HL-60 (cell line): ENCODE results near the gene TMPRSS7.

Experiments used
- DNase-seq, 2 experiments: peaks; one replicate each; pipeline ENCODE4 v3.0.0-alpha.2; 2010 to 2020; ENCODE audit warnings: low read depth in 1 of 2, low spot score in 1 of 2
- H3K27ac ChIP-seq: fragments of 250-450 bp; sonication (Bioruptor Pico); replicated peaks from 2 replicates; pipeline ENCODE4 v1.5.1; 2020; ENCODE audit warnings: mild to moderate bottlenecking, moderate library complexity
- H3K27me3 ChIP-seq: fragments of 250-450 bp; sonication (Bioruptor Pico); 2 replicates; pipeline ENCODE4 v1.5.1; 2021; ENCODE audit warnings: mild to moderate bottlenecking, moderate library complexity; ENCODE audit not compliant: insufficient read depth, poor library complexity, severe bottlenecking
- H3K4me3 ChIP-seq: replicated peaks from 2 replicates; pipeline ENCODE4 v1.5.1; 2011; ENCODE audit warnings: mild to moderate bottlenecking, control low read depth, low read length; ENCODE audit not compliant: insufficient read depth
- GABPA ChIP-seq: IDR thresholded peaks from 2 replicates; pipeline ENCODE4 v1.6.1; 2012; ENCODE audit warnings: low read depth
- POLR2AphosphoS5 ChIP-seq: IDR thresholded peaks from 2 replicates; pipeline ENCODE4 v1.6.1; 2012; ENCODE audit warnings: low read depth
- SPI1 ChIP-seq: IDR thresholded peaks from 2 replicates; pipeline ENCODE4 v1.6.1; 2012; ENCODE audit warnings: low read depth, mild to moderate bottlenecking, borderline replicate concordance
- TF ChIP-seq, protein P1 (sequence below): IDR thresholded peaks from one replicate; pipeline ENCODE4 v1.5.1; 2011; ENCODE audit warnings: low read length, control low read depth, inconsistent platforms; ENCODE audit not compliant: insufficient read depth
- TF ChIP-seq, protein P2 (sequence below): IDR thresholded peaks from 2 replicates; pipeline ENCODE4 v1.6.1; 2012; ENCODE audit warnings: low read depth; ENCODE audit not compliant: insufficient replicate concordance

TMPRSS7 gene

GRCh38 chr3:112043621-112044201, 9.2 kb downstream of the TMPRSS7 start:
- DNase-seq, result peak; percentile 17 to 57
- no peak overlapping the region for H3K4me3 ChIP-seq
- TF ChIP-seq GABPA (no peak), POLR2AphosphoS5 (no peak)
- TF ChIP-seq, protein P1, sequence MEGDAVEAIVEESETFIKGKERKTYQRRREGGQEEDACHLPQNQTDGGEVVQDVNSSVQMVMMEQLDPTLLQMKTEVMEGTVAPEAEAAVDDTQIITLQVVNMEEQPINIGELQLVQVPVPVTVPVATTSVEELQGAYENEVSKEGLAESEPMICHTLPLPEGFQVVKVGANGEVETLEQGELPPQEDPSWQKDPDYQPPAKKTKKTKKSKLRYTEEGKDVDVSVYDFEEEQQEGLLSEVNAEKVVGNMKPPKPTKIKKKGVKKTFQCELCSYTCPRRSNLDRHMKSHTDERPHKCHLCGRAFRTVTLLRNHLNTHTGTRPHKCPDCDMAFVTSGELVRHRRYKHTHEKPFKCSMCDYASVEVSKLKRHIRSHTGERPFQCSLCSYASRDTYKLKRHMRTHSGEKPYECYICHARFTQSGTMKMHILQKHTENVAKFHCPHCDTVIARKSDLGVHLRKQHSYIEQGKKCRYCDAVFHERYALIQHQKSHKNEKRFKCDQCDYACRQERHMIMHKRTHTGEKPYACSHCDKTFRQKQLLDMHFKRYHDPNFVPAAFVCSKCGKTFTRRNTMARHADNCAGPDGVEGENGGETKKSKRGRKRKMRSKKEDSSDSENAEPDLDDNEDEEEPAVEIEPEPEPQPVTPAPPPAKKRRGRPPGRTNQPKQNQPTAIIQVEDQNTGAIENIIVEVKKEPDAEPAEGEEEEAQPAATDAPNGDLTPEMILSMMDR, result peak; percentile 62
- TF ChIP-seq, protein P2, sequence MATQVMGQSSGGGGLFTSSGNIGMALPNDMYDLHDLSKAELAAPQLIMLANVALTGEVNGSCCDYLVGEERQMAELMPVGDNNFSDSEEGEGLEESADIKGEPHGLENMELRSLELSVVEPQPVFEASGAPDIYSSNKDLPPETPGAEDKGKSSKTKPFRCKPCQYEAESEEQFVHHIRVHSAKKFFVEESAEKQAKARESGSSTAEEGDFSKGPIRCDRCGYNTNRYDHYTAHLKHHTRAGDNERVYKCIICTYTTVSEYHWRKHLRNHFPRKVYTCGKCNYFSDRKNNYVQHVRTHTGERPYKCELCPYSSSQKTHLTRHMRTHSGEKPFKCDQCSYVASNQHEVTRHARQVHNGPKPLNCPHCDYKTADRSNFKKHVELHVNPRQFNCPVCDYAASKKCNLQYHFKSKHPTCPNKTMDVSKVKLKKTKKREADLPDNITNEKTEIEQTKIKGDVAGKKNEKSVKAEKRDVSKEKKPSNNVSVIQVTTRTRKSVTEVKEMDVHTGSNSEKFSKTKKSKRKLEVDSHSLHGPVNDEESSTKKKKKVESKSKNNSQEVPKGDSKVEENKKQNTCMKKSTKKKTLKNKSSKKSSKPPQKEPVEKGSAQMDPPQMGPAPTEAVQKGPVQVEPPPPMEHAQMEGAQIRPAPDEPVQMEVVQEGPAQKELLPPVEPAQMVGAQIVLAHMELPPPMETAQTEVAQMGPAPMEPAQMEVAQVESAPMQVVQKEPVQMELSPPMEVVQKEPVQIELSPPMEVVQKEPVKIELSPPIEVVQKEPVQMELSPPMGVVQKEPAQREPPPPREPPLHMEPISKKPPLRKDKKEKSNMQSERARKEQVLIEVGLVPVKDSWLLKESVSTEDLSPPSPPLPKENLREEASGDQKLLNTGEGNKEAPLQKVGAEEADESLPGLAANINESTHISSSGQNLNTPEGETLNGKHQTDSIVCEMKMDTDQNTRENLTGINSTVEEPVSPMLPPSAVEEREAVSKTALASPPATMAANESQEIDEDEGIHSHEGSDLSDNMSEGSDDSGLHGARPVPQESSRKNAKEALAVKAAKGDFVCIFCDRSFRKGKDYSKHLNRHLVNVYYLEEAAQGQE, result no peak
- H3K27ac ChIP-seq, result no peak overlapping the region
- no peaks in the 10 kb centered on the region for H3K27me3 ChIP-seq

DNA sequence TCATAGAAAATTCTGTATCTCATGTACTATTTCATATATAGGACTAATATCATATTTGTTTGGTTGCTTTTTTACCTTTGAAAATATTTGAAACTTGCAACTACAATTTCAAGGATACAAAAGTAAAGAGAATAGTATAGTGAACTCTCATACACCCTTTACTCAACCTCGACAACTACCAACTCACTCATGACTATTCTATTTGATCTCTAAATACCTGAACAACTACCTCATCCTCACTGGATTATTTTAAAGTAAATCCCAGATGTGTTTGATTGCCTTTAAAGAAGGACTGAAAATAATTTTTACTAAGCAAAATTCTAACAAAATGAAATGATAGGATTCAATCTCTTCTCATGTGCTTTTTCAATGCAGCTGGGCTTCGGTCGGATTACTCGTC, 12.1 kb downstream of the TMPRSS7 start:
- H3K4me3 ChIP-seq, result no peak overlapping the region
- no peak overlapping the region for H3K27ac ChIP-seq
- TF ChIP-seq SPI1, result no peak
- no peaks in the 10 kb centered on the region for H3K27me3 ChIP-seq
- no peak for DNase-seq

DNA sequence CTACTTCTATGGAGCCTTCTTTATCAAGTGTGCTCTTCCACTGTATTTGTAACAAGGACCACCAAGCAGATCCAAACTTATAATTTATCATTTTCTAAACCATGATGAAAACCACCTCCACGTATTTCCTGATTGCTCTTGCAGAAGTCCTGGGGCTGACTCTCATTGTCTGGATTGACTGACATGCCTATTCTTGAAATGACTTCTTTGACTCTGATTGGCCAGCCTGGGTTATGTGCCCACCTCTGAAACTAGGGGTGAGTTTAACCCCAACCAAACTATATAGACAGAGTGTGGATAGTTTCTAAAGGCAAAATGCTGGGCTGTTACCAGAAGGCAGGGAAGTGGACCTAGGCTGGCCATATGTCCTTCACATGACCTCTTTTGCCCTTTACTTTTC, 12.7 kb downstream of the TMPRSS7 start:
- H3K27ac ChIP-seq, result no peak overlapping the region
- DNase-seq, result no peak
- TF ChIP-seq POLR2AphosphoS5, result no peak
- TF ChIP-seq, protein P2, result no peak
- no peak for TF ChIP-seq GABPA
- no peak overlapping the region for H3K4me3 ChIP-seq
- H3K27me3 ChIP-seq, result no peaks in the 10 kb centered on the region

GRCh38 chr3:112048911-112049310, 14.4 kb downstream of the TMPRSS7 start:
- no peak overlapping the region for H3K4me3 ChIP-seq
- H3K27me3 ChIP-seq, result no peaks in the 10 kb centered on the region
- H3K27ac ChIP-seq, result no peak overlapping the region
- TF ChIP-seq GABPA, result no peak
- TF ChIP-seq, protein P1, result no peak
- DNase-seq, result no peak

- no peak overlapping the region for H3K4me3 ChIP-seq
- DNase-seq, result no peak
- no peaks in the 10 kb centered on the region for H3K27me3 ChIP-seq
- no peak overlapping the region for H3K27ac ChIP-seq
- TF ChIP-seq GABPA, result no peak
Measured at GRCh38 chr3:112053229-112053628, 18.7 kb downstream of the TMPRSS7 start.
